Uterus (tissue), 2 donors: ENCODE results near the gene CST1.

ENCODE experiments used
- CTCF ChIP-seq, 4 experiments: fragments of 200-600 bp in 2 of 4; fragments of 450-650 bp in 2 of 4; sonication (generic) in 2 of 4; IDR thresholded peaks; one replicate each; pipeline ENCODE4 v1.5.1; 2016 to 2019; ENCODE audit warnings: antibody characterized with exemption in 4 of 4, mild to moderate bottlenecking in 2 of 4, moderate library complexity in 1 of 4
- POLR2A ChIP-seq, 2 donors: fragments of 450-650 bp; IDR thresholded peaks; one replicate each; pipeline ENCODE4 v1.6.1; 2016; ENCODE audit warnings: antibody characterized with exemption in 2 of 2, mild to moderate bottlenecking in 1 of 2, moderate library complexity in 1 of 2

DNA sequence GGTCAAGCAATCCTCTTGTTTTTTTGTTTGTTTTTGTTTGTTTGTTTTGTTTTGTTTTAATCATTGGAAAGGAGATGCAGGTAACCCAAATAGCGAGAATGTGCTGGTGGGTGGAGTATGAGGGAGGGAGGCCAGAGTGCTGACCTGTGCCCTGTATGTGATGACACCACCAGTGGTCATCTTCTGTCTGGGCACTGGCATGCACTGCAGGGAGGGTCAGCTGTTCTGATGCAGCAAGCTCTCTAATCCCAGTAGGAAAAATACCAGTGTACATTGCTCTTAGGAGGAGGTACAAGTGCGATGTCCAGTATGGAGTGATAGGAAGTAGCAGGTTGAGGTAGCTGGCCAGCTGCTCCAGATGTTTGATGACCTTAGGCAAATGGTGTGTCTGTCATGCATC is 2.9 kb upstream of the CST1 start:
- no peak for TF ChIP-seq POLR2A (IDR thresholded peaks at IDR 0.05)
- TF ChIP-seq CTCF (IDR thresholded peaks at IDR 0.05), result no peak
